Sigmoid colon (tissue), 7 donors: Measurements from ENCODE around the gene C6orf89. TPM values are rescaled to one million over a fixed set of nuclear protein-coding genes. Genes with fewer than 3 reads are reported as not detected.

Source experiments
- DNase-seq: peaks from one replicate; pipeline ENCODE4 v3.0.0-alpha.2; 2019
- H3K27ac ChIP-seq, 4 donors: fragments of 200-600 bp; sonication (generic); one replicate each; pipeline ENCODE4 v1.5.1; 2016 to 2019; ENCODE audit warnings: mild to moderate bottlenecking in 1 of 4
- H3K27me3 ChIP-seq, 3 donors: fragments of 200-600 bp; sonication (generic); one replicate each; pipeline ENCODE4 v1.5.1; 2019; ENCODE audit warnings: mild to moderate bottlenecking in 1 of 3
- H3K36me3 ChIP-seq, 4 donors: fragments of 200-600 bp; sonication (generic); one replicate each; pipeline ENCODE4 v1.5.1; 2016 to 2019
- H3K4me1 ChIP-seq, 4 donors: fragments of 200-600 bp; sonication (generic); one replicate each; pipeline ENCODE4 v1.5.1; 2017 to 2019
- H3K4me3 ChIP-seq, 4 donors: fragments of 200-600 bp; sonication (generic); one replicate each; pipeline ENCODE4 v1.5.1; 2017 to 2019; ENCODE audit warnings: mild to moderate bottlenecking in 2 of 4, moderate library complexity in 1 of 4
- H3K9me3 ChIP-seq, 4 donors: fragments of 200-600 bp in 3 of 4; sonication (generic) in 3 of 4; one replicate each; pipeline versions ENCODE4 v1.5.1 to v1.6.1; 2013 to 2019
- EP300 ChIP-seq, 4 donors: sonication (generic); formaldehyde crosslinking; IDR thresholded peaks; one replicate each; pipeline ENCODE4 v1.6.1; 2017; ENCODE audit warnings: antibody characterized with exemption in 4 of 4
- POLR2A ChIP-seq, 2 donors: fragments of 450-650 bp; IDR thresholded peaks; one replicate each; pipeline ENCODE4 v1.6.1; 2016; ENCODE audit warnings: antibody characterized with exemption in 2 of 2, mild to moderate bottlenecking in 2 of 2, moderate library complexity in 2 of 2
- POLR2AphosphoS5 ChIP-seq, 4 donors: sonication (generic); formaldehyde crosslinking; IDR thresholded peaks; one replicate each; pipeline ENCODE4 v1.6.1; 2017; ENCODE audit warnings: antibody characterized with exemption in 4 of 4
- WGBS, 2 donors: extraction: QIAGEN DNeasy Blood & Tissue Kit; methylation state at CpG; one replicate each; pipeline ENCODE4 v1.1.7; 2013; 5-methylcytosine and 5-hydroxymethylcytosine counted together
- intact Hi-C: fragments of 100-400 bp; cut with DNase I; formaldehyde crosslinking; loops from one replicate; pipeline ENCODE4 v1.15.1; 2023
- polyA plus RNA-seq, 3 donors: library from polyadenylated mRNA; stranded (reverse); fragments of 200-250 nt; gene quantifications; one replicate each; pipeline ENCODE4 v1.2.3, GENCODE V29; 2013
- total RNA-seq, 4 donors: library from RNA; depleted of rRNA; stranded (reverse); fragments of >200 nt; gene quantifications; one replicate each; pipeline ENCODE4 v1.1.0, GENCODE V29; 2016
- TF ChIP-seq, protein P1 (sequence below), 4 experiments: fragments of 450-650 bp in 3 of 4; fragments of 200-600 bp in 1 of 4; IDR thresholded peaks; one replicate each; pipeline ENCODE4 v1.5.1; 2016 to 2019; ENCODE audit warnings: antibody characterized with exemption in 4 of 4, mild to moderate bottlenecking in 3 of 4, moderate library complexity in 2 of 4
- donor health status: healthy with polysubstance abuse.
- donor health status: Bipolar disorder and iron deficiency.
- donor health status: healthy.

The C6orf89 gene
- total and polyA plus RNA-seq, 7 donors, result 5.5 to 51.4 (median 37.3) TPM

DNA sequence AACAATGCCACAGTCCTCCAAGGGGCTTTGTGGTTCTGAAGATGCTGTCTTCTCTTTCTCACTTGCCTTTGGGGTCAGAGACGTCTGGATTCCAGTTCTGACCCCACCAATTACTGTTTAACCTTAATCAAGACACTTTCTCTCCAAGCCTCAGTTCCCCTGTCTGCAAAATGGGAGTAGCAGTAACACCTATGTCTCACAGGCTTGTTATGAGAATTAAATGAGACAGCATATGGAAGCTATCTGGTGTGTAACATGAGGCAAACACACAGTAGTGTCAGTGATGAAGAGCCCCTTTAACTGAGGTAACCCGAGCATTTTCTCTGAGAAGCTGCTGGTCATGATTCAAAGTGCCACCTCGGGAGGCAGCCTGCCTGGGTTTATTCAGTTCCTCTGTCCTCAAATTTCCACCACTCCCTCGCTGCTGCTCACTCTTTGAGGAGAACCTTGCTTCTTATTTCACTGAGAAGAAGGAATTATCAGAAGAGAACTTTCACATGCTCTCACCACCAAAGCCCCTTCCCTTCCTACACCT lies 22.8 kb upstream of the C6orf89 start:
- Histone ChIP-seq H3K9me3 (no peaks in the 10 kb centered on the region), H3K36me3 (peaks cover 0 to 14% (median 3%) of the 10 kb centered on the region in 4 donors), H3K4me3 (no peak overlapping the region), H3K27ac (no peak overlapping the region), H3K4me1 (peaks cover 0 to 13% (median 10%) of the 10 kb centered on the region in 4 donors), H3K27me3 (no peaks in the 10 kb centered on the region)
- TF ChIP-seq EP300 (IDR thresholded peaks at IDR 0.05), result no peak
- no peak for TF ChIP-seq POLR2AphosphoS5 (IDR thresholded peaks at IDR 0.05)
- TF ChIP-seq, protein P1, sequence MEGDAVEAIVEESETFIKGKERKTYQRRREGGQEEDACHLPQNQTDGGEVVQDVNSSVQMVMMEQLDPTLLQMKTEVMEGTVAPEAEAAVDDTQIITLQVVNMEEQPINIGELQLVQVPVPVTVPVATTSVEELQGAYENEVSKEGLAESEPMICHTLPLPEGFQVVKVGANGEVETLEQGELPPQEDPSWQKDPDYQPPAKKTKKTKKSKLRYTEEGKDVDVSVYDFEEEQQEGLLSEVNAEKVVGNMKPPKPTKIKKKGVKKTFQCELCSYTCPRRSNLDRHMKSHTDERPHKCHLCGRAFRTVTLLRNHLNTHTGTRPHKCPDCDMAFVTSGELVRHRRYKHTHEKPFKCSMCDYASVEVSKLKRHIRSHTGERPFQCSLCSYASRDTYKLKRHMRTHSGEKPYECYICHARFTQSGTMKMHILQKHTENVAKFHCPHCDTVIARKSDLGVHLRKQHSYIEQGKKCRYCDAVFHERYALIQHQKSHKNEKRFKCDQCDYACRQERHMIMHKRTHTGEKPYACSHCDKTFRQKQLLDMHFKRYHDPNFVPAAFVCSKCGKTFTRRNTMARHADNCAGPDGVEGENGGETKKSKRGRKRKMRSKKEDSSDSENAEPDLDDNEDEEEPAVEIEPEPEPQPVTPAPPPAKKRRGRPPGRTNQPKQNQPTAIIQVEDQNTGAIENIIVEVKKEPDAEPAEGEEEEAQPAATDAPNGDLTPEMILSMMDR (IDR thresholded peaks at IDR 0.05), result no peak
- no peak for TF ChIP-seq POLR2A (IDR thresholded peaks at IDR 0.05)
- WGBS, 2 donors, result 92 to 93% methylated on average over 4 of the region's 4 CpGs
- intact Hi-C loops, result no loop called here
- no peak for DNase-seq

DNA sequence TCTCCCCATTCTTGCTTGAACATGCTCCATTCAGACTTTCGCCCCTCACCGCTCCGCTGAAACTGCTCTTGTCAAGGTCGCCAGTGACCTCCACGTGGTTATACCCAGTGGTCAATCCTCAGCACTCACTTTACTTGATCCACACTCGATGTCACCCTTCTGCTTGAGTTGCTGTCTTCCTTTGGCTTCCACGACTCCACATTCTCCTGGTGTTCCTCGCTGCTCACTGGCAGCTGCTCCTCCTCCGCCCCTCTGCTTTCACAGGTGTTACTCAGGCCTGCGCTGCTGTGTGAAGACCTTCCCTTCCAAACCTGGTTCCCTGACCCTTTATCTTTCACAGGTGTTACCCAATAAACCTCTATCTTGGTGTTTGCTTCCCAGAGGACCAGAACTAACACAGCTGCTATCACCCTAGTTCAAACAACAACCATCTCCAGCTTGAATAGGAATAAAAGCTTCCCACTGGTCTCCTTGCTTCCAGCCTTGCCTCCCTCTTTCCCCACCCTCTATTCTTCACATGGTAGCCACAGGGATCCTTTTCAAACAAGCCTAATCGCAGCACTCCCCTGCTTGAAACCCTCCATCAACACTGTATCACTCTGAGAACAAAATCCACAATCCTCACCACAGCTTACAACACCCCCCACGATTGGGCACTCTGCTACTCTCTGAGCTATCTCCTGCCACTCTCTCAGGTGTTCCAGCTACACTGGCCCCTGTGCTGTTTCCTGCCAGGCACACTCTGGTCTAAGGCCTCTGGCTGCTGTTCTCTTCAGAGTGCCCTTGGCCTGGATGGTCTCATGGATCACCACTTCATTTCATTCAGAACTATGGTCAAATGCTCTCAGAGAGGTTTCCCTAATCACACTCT lies 21.8 kb upstream of the C6orf89 start:
- TF ChIP-seq POLR2A (IDR thresholded peaks at IDR 0.05) (no peak), POLR2AphosphoS5 (IDR thresholded peaks at IDR 0.05) (no peak), EP300 (IDR thresholded peaks at IDR 0.05) (no peak)
- TF ChIP-seq, protein P1 (IDR thresholded peaks at IDR 0.05), result no peak
- WGBS, 2 donors, result 90 to 92% methylated on average over 12 of the region's 12 CpGs

DNA sequence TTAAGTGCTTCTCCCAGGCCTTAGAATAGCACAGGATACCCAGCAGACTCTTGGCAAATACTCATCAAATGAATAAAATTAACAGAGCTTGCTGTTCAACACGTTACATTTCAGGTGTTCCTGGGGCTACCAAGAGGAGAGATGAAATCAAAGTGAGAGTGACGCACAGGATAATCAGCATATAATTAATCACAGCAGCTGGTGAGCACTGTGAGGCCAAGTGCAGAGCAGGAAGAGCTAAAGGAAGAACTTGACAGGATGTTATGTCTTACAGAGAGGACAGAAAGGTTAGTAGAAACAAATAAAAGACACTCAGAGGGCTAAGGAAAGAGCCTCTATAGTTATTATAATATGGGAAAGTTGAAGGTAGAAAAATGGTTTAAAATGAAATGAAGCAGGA lies 19.9 kb upstream of the C6orf89 start:
- Histone ChIP-seq H3K36me3 (peaks cover 0 to 27% (median 3%) of the 10 kb centered on the region in 4 donors), H3K27me3 (no peaks in the 10 kb centered on the region), H3K4me3 (no peak overlapping the region), H3K9me3 (no peaks in the 10 kb centered on the region), H3K4me1 (no peaks in the 10 kb centered on the region), H3K27ac (no peak overlapping the region)
- 82 to 84% methylated on average over 2 of the region's 2 CpGs for WGBS, 2 donors
- intact Hi-C loops, result no loop called here
- TF ChIP-seq POLR2A (IDR thresholded peaks at IDR 0.05) (no peak), EP300 (IDR thresholded peaks at IDR 0.05) (no peak), POLR2AphosphoS5 (IDR thresholded peaks at IDR 0.05) (no peak)
- TF ChIP-seq, protein P1 (IDR thresholded peaks at IDR 0.05), result no peak
- no peak for DNase-seq

More for the DNA sequence above, 21.8 kb upstream of the C6orf89 start:
- Histone ChIP-seq H3K9me3 (no peaks in the 10 kb centered on the region), H3K27ac (no peak overlapping the region), H3K36me3 (peaks cover 0 to 16% (median 3%) of the 10 kb centered on the region in 4 donors), H3K4me3 (no peak overlapping the region), H3K4me1 (peaks cover 0 to 6% (median 2%) of the 10 kb centered on the region in 4 donors), H3K27me3 (no peaks in the 10 kb centered on the region)
- intact Hi-C loops, result no loop called here
- DNase-seq, result no peak

DNA sequence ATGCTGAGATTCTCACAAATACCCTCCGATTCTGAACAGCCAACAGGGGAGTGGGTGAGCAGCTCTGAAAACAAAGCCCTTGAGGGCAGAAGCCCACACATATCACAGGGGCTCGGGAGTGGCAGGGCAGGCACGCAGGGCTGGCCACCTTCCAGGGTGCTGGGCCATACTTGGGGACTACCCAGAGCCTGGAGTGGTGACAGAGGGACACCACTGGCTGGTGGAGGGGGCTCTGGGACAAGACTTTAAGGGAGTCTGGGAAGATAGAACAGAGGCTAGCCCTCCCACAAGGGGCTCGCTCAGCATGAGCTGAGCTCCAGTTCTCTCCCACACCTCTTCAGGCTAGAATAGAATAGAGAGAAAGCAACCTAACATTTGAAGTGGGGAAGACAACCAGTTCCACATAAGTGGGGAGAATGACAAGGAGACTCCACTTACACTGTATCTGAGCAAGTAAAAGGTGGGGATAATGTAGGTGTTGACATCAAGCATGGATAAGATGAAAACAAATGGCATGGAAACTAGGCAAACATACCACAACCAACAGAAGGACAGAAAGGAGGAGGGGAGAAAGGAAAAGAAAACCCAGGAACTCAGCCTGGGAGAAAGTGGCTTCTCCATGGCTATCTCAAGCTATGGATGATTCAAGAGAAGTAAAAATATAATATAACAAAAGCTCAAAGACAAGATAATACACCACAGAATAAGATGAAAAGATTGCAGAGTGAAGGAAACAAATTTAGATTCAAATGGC lies 18.1 kb upstream of the C6orf89 start:
- Histone ChIP-seq H3K9me3 (no peaks in the 10 kb centered on the region), H3K27me3 (no peaks in the 10 kb centered on the region), H3K4me1 (no peaks in the 10 kb centered on the region), H3K36me3 (peaks cover 0 to 27% (median 3%) of the 10 kb centered on the region in 4 donors), H3K27ac (no peak overlapping the region), H3K4me3 (no peak overlapping the region)
- DNase-seq, result no peak
- 87% methylated on average over 4 of the region's 4 CpGs for WGBS, 2 donors
- TF ChIP-seq EP300 (IDR thresholded peaks at IDR 0.05), result no peak
- no peak for TF ChIP-seq POLR2AphosphoS5 (IDR thresholded peaks at IDR 0.05)
- TF ChIP-seq, protein P1 (IDR thresholded peaks at IDR 0.05), result no peak
- TF ChIP-seq POLR2A (IDR thresholded peaks at IDR 0.05), result no peak
- intact Hi-C loops, result no loop called here
